Effector CD4-positive, alpha-beta T cell (primary cell): ENCODE measurements around the gene PEPD.

Experiments used
- DNase-seq: peaks from one replicate; pipeline ENCODE4 v3.0.0-alpha.2; 2020

Gene PEPD

GRCh38 chr19:33393286-33394005 lies 128.1 kb downstream of the PEPD start:
- no peak for DNase-seq

DNA sequence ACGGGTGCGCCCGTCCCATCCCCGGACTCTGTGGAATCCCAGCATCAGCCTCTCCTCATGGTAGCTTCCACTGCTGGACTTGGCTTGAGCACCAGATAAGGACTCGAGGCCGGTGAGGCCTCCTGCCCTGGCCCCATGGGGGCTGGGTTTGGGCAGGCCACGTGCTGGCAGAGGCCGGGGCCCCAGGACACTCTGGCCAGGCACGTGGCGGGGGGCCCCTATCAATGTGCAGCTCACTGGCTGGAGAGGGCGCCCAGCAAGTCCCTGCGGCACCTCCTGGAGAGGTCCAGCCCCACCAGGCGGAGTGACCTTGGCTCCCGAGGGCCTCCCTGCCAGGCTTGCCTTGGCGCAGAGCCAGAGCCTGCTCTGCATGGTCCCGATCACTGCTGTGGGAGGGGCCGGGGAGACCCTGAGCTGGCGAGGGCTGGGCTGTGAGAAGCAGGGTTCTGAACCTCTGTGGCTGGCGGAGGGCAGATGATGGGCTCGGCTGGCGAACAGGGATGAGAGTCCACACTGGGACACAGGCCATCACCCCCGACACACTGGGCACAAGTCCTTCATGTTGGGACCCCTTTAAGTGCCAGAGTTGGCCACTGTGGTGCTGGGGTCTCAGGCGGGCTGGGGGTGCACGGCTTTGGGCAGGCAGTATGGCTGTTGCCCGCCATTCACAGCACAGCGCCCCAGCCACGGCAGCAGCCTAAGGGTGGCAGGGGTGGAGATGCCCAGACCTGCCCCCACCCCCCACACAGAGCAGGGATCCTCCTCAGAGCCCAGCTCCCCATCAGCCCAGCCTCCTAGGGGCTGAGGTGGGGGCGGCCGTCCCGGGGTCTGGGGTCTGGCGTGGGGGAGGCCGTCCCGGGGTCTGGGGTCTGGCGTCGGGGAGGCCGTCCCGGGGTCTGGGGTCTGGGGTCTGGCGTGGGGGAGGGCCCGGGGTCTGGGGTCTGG lies 129.0 kb downstream of the PEPD start:
- DNase-seq = no peak

DNA sequence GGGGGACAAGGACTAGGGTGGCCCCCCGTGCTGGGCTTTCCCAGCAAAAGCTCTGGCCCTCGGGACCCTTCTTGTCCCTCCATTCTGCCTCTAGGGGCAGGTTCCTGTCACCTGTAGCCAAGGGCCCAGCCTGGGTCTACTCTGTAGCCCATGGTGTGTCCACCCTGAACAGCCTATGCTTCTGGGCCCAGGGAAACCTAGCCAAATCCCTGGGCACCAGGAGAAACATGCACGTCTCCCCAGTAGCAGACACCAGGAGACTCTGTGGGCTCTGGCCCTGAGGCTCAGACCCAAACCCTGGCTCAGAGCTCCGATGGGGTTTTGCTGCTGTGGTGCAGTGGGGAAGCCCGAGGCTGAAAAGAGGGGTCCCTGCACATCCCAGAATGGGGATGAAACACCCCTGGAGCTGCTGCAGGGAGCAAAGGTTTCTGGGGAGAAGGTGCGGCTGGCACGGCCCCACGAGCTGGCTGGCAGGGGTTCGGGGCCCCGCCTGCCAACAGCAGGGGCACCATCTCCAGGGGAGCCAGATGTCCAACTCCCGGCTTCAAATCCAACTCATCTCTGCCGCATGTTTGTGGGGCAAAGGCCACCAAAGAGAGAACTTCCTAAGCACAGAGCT lies 129.9 kb downstream of the PEPD start:
- DNase-seq = no peak

DNA sequence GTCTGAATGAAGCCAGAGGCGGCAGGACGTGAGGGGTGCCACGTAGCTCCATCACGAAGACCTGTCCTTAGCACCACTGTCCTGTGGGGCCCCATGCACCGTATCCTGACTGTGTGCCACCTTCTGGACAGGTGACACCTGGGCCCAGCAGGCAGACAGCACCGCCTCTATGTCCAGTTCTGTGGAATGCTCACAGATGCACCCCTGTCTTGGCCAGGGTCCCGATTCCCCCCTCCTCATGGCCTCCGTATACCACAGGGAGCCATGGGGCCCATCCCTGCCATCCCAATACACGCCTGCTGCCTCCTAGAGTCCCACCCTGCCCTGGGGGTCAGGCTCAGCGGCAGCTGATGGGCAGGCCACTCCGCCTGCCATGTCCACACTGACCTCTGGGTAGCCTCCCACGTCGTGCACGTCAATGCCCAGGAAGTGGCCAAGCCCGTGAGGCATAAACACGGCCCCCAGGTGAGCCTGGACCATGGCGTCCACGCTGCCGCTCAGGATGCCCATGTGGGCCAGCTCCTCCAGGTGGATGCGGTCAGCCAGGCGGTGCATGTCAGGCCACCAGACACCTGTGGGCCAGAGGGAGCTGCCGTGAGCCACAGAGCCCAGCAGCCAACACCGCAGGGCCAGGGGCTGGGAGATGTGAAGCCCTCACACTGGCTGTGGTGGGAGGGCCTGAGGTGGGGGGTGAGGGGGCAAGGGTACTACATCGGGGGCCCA lies 130.5 kb downstream of the PEPD start:
- DNase-seq = no peak

DNA sequence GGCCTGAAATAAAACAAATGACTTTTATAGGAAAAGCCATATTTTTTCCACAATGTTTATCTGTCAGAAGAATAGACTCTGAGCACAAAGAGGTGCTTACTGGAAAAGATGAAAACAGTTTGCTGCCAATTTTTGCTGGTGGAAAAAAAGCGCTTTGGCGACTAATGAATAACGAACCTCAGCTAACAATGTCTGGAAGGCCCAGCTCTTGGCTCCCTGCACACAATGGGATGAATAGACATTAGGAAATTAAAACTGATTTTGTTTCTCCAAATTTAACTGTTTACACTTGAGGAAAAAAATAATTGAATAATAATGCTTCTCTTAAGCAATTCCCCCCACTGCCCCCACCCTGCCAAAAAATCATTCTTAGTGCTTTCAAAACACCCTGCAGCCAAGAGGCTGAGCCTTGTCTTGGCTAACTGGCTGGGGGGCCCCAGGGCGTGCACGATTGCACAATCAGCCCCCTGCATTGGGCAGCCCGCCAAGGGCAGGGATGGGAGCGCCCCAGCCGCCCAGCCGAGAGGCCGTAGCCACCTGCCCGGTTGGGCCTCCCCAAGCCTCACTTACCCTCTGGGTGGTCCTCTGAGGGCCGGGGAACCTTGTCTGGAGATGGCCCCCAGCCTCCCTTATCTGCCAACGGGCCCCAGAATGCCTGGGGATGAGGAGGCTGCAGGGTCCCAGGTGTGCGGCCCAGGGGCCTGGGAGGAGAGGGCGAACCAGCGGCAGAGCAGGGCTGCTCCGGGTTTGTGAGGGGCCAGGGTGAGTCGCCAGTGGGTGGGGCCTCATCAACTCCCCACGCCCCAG lies 131.3 kb downstream of the PEPD start:
- DNase-seq = no peak

DNA sequence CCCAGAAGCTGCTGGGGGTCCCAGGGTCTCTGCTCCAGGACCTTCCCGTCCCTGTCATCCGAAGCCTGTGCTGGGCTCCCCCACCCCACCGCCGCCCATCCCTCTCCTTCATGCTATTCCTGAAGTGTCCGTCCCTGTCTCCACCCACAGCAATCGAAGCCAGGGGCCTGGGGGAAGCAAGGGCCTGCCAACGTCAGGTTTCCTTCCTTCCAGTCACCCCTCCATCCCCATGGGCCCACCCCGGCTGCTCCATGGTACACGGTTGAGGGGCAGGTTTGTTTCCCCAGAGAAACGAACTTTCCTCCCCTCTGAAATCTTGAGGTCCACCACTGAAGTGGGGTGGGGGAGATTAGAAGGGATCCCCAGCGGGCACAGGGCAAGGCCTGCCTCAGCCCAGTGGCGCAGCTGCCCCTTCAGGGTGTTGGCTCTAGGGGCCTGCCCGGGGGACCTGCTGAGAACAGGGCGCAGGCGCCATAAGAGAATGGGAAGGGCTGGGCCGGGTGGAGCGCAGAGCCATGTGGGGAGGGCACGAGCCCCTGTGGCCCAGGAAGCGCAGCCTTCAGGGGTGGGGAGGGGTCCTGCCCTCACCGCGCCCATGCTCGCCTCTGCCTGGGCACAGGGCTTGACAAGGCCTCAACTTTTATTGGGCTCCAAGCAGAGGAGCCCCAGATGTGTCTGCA lies 132.0 kb downstream of the PEPD start:
- no peak for DNase-seq

GRCh38 chr19:33388725-33389420 lies 132.7 kb downstream of the PEPD start:
- no peak for DNase-seq

DNA sequence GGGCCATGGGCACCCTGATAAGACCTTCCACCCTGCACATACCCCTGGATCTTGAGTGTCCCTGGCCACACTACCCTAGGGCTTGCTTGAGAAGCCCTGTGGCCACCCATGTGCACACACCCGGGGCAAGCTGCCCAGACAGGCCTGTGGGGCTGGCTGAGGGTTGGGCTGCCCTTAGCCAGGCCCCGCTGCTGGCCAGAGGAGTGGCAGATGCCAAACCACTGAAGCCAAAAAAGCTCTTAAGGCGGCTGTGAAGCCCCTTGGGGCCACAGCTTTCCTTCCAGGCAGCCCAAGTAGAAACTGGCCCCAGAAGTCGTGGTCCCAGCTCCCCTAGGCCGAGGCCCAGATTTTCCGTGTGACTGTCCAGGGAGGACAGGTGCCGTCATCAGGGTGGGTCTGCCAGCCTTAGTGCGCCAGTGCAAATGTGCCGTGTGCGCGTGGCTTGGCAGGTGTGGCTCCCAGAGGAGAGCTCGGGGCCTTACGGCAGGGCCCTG lies 133.3 kb downstream of the PEPD start:
- no peak for DNase-seq

DNA sequence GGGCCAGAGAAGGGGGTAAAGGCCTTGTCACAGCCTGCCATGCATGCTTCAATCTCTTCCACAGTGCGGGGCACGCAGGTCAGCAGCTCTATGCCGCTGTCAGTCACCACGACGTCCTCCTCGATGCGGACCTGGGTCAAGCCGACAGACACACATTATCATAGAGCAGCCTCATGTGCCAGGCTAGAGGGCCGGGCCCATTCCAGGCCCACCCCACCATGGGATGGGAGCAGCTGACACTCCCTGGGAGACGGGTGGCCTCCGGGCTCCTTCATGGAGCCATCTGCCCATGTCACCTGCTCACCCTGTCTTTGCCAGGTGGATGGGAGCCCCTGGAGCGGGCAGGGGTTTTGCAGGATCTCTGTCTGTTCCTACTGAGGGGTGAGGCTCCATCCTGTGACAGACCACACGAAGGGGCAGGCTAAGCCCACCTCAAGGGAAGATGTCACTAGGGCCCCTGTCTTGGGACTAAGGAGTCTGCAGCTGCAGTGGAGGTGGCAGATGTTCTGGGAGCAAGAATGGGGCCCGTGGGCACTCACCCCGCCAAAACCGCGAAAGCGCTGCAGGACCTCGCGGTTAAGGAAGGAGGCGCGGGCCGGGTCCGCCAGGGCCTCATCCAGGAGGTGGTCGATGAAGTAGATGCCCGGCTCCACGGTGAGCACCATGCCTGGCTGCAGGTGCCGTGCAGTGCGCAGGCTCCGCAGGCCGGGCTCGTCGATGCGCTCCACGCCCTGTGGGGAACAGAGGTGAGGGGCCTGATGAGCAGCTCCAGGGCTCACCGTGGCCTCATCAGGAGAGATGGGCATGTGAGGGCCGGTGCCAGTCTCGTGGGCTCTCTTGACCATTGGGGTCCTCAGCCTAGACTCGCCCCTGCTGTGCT lies 134.0 kb downstream of the PEPD start:
- no peak for DNase-seq

GRCh38 chr19:33386361-33386858 lies 135.2 kb downstream of the PEPD start:
- DNase-seq = no peak

GRCh38 chr19:33385956-33386355 lies 135.6 kb downstream of the PEPD start:
- DNase-seq = no peak

GRCh38 chr19:33384983-33385382 lies 136.6 kb downstream of the PEPD start:
- DNase-seq = no peak

- DNase-seq = no peak
Measured at GRCh38 chr19:33383720-33384292, 137.8 kb downstream of the PEPD start.

DNA sequence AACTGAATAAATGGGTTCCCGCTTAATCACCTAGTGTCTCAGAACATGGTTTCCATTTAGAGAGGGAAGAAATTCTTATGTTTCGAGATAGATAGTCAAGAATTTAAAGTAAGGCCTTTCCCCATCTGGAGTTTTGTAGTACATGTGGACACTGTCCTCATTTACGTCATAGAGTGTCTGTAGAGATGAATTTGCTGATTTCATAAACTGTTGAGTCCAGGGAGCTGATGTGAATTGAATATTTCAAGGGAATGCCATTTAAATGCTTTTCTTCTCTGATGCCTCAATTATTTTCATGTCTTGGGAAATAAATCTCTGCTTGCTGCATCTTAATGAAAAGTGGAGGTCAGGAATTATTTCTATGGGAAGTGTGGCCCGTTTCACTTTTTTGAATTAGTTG lies 138.6 kb downstream of the PEPD start:
- DNase-seq = no peak

GRCh38 chr19:33382006-33382405 lies 139.6 kb downstream of the PEPD start:
- no peak for DNase-seq

- DNase-seq = no peak
Measured at GRCh38 chr19:33381101-33381500, 140.5 kb downstream of the PEPD start.

- DNase-seq = no peak
Measured at GRCh38 chr19:33379151-33379829, 142.3 kb downstream of the PEPD start.
